ENCODE measurements around the gene DNASE1L1.

Gene DNASE1L1

DNA sequence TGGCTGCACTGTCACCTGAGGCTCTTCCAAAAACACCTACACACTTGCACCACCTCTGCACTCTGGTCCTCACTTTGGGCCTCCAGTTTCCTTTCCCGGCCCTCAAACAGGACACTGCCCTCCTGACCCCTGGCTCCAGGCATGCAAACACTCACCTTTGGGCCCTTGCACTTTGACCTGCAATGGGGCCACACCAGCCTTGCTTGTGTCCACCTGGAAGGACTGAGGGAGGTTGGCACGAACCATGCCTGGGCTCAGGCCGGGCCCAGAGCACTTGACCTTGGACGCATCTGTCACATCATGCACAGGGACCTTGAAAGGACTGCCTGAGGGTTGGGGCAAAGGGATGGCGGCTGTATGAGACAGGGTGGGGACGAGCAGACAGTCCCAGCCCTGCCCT, 50.2 kb downstream of the DNASE1L1 start:
- ATAC-seq (replicated peaks) = no peak
- Mint-ChIP-seq H3K4me3 (peak overlapping the region; percentile 18 to 74), H3K9me3 (no peaks in the 10 kb centered on the region), H3K4me1 (ENCODE audit: low read depth in 2 of 2) (peaks cover 6 to 31% of the 10 kb centered on the region in 2 donors), H3K27ac (peak overlapping the region; percentile 75 to 93), H3K36me3 (ENCODE audit: insufficient read depth) (peaks cover 100% of the 10 kb centered on the region), H3K27me3 (no peaks in the 10 kb centered on the region)
- no peak for DNase-seq

DNA sequence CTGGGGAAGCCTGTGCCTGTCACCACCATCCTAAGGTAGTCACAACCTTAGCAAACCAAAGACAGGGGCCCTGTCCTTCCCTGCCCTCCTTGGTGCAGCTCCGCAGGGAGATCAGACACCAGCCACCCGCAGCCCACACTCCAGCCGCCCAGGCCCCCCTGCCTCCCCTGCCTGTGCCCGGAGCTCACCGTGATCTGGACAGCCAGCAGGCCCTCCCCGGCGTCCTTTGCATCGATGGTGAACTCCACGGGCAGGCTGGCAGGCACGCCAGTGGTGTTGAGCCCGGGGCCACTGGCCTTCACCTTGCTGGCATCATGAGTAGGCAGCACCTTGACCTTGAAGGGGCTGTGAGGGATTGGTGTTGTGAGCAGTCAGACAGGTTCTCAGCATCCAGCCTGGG, 51.0 kb downstream of the DNASE1L1 start:
- DNase-seq (no peak), ATAC-seq (replicated peaks) (no peak)
- Mint-ChIP-seq H3K4me1 (ENCODE audit: low read depth in 2 of 2) (peaks cover 6 to 35% of the 10 kb centered on the region in 2 donors), H3K4me3 (peak overlapping the region in 1 of 2 donors; percentile 74), H3K9me3 (no peaks in the 10 kb centered on the region), H3K27ac (peak overlapping the region in 1 of 2 donors; percentile 99), H3K27me3 (no peaks in the 10 kb centered on the region), H3K36me3 (ENCODE audit: insufficient read depth) (peaks cover 100% of the 10 kb centered on the region)

DNA sequence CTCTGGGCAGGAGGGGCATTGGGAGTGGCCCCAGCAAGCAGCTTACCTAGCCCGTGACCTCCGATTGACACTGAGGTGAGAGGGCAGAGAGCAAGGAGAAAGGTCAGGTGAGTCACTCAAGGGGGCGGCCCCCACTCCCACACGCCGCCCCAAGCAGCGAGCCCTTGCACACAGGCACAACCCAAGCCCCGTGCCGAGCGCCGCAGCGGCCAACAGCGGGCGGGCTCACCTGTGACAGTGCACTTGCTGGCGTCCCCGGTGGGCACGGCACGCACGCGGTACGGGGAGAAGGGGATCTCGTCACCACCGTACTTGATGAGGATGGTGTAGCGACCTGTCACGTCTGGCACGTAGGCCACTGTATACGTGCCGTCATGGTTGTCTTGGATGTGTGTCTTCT, 51.8 kb downstream of the DNASE1L1 start:
- H3K36me3 Mint-ChIP-seq (ENCODE audit: insufficient read depth) = peaks cover 100% of the 10 kb centered on the region
- peaks cover 6 to 33% of the 10 kb centered on the region in 2 donors for H3K4me1 Mint-ChIP-seq (ENCODE audit: low read depth in 2 of 2)
- H3K9me3 Mint-ChIP-seq = no peaks in the 10 kb centered on the region
- H3K27me3 Mint-ChIP-seq = no peaks in the 10 kb centered on the region
- peak overlapping the region; percentile 36 to 51 for H3K4me3 Mint-ChIP-seq
- no peak for ATAC-seq (replicated peaks)
- no peak for DNase-seq
- peak overlapping the region in 1 of 2 donors; percentile 99 for H3K27ac Mint-ChIP-seq

- peak overlapping the region in 1 of 2 donors; percentile 99 for H3K27ac Mint-ChIP-seq
- H3K4me3 Mint-ChIP-seq = peak overlapping the region in 1 of 2 donors; percentile 72
- no peaks in the 10 kb centered on the region for H3K9me3 Mint-ChIP-seq
- no peak for DNase-seq
- no peaks in the 10 kb centered on the region for H3K27me3 Mint-ChIP-seq
- peaks cover 100% of the 10 kb centered on the region for H3K36me3 Mint-ChIP-seq (ENCODE audit: insufficient read depth)
- ATAC-seq (replicated peaks) = no peak
- H3K4me1 Mint-ChIP-seq (ENCODE audit: low read depth in 2 of 2) = peaks cover 8 to 38% of the 10 kb centered on the region in 2 donors
These were observed 52.5 kb downstream of the DNASE1L1 start for GRCh38 chrX:154356596-154356995.

GRCh38 chrX:154355776-154356140, 53.3 kb downstream of the DNASE1L1 start:
- H3K9me3 Mint-ChIP-seq = no peaks in the 10 kb centered on the region
- peaks cover 100% of the 10 kb centered on the region for H3K36me3 Mint-ChIP-seq (ENCODE audit: insufficient read depth)
- ATAC-seq (replicated peaks) (no peak), DNase-seq (no peak)
- H3K4me1 Mint-ChIP-seq (ENCODE audit: low read depth in 2 of 2) = peaks cover 12 to 41% of the 10 kb centered on the region in 2 donors
- H3K27me3 Mint-ChIP-seq = no peaks in the 10 kb centered on the region
- peak overlapping the region in 1 of 2 donors; percentile 99 for H3K27ac Mint-ChIP-seq
- H3K4me3 Mint-ChIP-seq = peak overlapping the region in 1 of 2 donors; percentile 72

GRCh38 chrX:154355094-154355775, 53.8 kb downstream of the DNASE1L1 start:
- peaks cover 100% of the 10 kb centered on the region for H3K36me3 Mint-ChIP-seq (ENCODE audit: insufficient read depth)
- peaks cover 12 to 41% of the 10 kb centered on the region in 2 donors for H3K4me1 Mint-ChIP-seq (ENCODE audit: low read depth in 2 of 2)

DNA sequence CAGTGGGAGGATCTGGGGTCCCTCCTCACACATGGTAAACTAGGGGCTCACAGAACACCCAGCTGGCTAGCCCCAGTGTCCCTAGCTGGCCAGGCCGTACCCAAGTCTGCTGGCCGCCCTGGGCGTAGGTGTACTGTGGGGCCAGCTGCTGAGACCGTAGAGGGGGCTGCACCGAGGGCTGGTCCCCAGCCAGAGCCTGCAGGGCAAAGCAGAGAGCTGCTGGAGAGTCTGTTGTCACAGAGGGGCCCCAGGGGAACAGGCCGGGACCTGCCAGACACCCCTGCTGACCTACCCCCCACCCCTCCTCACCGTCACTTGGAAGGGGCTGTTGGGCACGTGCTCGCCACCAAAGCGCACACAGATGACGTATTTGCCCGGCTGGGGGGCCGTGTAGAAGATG, 54.5 kb downstream of the DNASE1L1 start:
- Mint-ChIP-seq H3K4me3 (peak overlapping the region in 1 of 2 donors; percentile 23), H3K27me3 (no peaks in the 10 kb centered on the region), H3K9me3 (no peaks in the 10 kb centered on the region), H3K4me1 (ENCODE audit: low read depth in 2 of 2) (peaks cover 12 to 45% of the 10 kb centered on the region in 2 donors), H3K27ac (peak overlapping the region; percentile 28 to 99), H3K36me3 (ENCODE audit: insufficient read depth) (peaks cover 100% of the 10 kb centered on the region)
- DNase-seq = no peak
- no peak for ATAC-seq (replicated peaks)

More at GRCh38 chrX:154355094-154355775, 53.8 kb downstream of the DNASE1L1 start:
- Mint-ChIP-seq H3K4me3 (peak overlapping the region; percentile 8 to 41), H3K27ac (peak overlapping the region in 1 of 2 donors; percentile 99), H3K27me3 (no peaks in the 10 kb centered on the region), H3K9me3 (no peaks in the 10 kb centered on the region)
- peak in 1 of 3 experiments; percentile 3 for DNase-seq
- ATAC-seq (replicated peaks) = no peak

GRCh38 chrX:154354013-154354412, 55.0 kb downstream of the DNASE1L1 start:
- Mint-ChIP-seq H3K36me3 (ENCODE audit: insufficient read depth) (peaks cover 100% of the 10 kb centered on the region), H3K4me1 (ENCODE audit: low read depth in 2 of 2) (peaks cover 12 to 49% of the 10 kb centered on the region in 2 donors), H3K9me3 (no peaks in the 10 kb centered on the region), H3K4me3 (peak overlapping the region in 1 of 2 donors; percentile 77), H3K27me3 (no peaks in the 10 kb centered on the region), H3K27ac (peak overlapping the region; percentile 44 to 99)
- peak in 2 of 3 experiments; percentile 1 to 2 for DNase-seq
- ATAC-seq (replicated peaks) = no peak

- H3K36me3 Mint-ChIP-seq (ENCODE audit: insufficient read depth) = peaks cover 100% of the 10 kb centered on the region
- no peaks in the 10 kb centered on the region for H3K9me3 Mint-ChIP-seq
- peak overlapping the region in 1 of 2 donors; percentile 77 for H3K4me3 Mint-ChIP-seq
- H3K4me1 Mint-ChIP-seq (ENCODE audit: low read depth in 2 of 2) = peaks cover 6 to 45% of the 10 kb centered on the region in 2 donors
- ATAC-seq (replicated peaks) (no peak), DNase-seq (peak in 1 of 3 experiments; percentile 1)
- H3K27ac Mint-ChIP-seq = peak overlapping the region; percentile 44 to 99
- no peaks in the 10 kb centered on the region for H3K27me3 Mint-ChIP-seq
These were observed 55.7 kb downstream of the DNASE1L1 start for GRCh38 chrX:154353172-154353843.

DNA sequence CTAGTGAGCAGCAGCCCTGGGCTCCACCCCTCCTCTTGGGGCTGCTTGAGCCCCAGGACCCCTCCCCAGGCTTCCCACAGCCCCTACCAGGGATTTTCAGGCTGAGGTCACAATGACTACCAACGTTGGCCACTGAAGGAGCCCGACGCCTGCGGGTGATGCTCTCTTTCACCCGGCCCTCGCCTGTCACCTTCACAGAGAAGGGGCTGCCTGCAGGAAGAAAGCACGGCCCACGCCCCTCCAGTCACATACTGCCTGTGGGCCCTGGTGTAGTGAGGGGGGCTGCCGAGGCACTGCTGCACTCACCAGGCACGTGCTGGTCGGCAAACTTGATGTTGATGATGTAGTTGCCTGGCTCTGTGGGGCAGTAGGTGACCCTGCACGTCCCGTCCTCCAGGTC, 56.6 kb downstream of the DNASE1L1 start:
- H3K4me1 Mint-ChIP-seq (ENCODE audit: low read depth in 2 of 2) = peaks cover 8 to 45% of the 10 kb centered on the region in 2 donors
- no peaks in the 10 kb centered on the region for H3K9me3 Mint-ChIP-seq
- no peaks in the 10 kb centered on the region for H3K27me3 Mint-ChIP-seq
- peak overlapping the region; percentile 88 to 99 for H3K27ac Mint-ChIP-seq
- DNase-seq = peak in 1 of 3 experiments; percentile 10
- ATAC-seq (replicated peaks) = peak; percentile 6
- peak overlapping the region; percentile 63 to 77 for H3K4me3 Mint-ChIP-seq
- H3K36me3 Mint-ChIP-seq (ENCODE audit: insufficient read depth) = peaks cover 100% of the 10 kb centered on the region

GRCh38 chrX:154352012-154352401, 57.0 kb downstream of the DNASE1L1 start:
- DNase-seq (no peak), ATAC-seq (replicated peaks) (peak; percentile 5)
- H3K4me1 Mint-ChIP-seq (ENCODE audit: low read depth in 2 of 2) = peaks cover 13 to 49% of the 10 kb centered on the region in 2 donors
- H3K9me3 Mint-ChIP-seq = no peaks in the 10 kb centered on the region
- peaks cover 100% of the 10 kb centered on the region for H3K36me3 Mint-ChIP-seq (ENCODE audit: insufficient read depth)
- peak overlapping the region; percentile 63 to 77 for H3K4me3 Mint-ChIP-seq
- H3K27ac Mint-ChIP-seq = peak overlapping the region; percentile 88 to 99
- H3K27me3 Mint-ChIP-seq = no peaks in the 10 kb centered on the region

Data from effector memory CD8-positive, alpha-beta T cell (primary cell).